ENCODE data around the gene IGSF21. TPM values are rescaled to one million over a fixed set of nuclear protein-coding genes. Genes with fewer than 3 reads are reported as not detected.

The IGSF21 gene
- total RNA-seq, 1 experiment from 2014 or later: 5.2 TPM

GRCh38 chr1:18121072-18121820 lies 13.6 kb downstream of the IGSF21 start:
- H4K20me1 ChIP-seq (ENCODE audit: control insufficient read depth, insufficient read depth, insufficient read length): no peaks in the 10 kb centered on the region
- no peak overlapping the region for H3K27ac Mint-ChIP-seq
- H2BK120ac ChIP-seq (ENCODE audit: low read depth, low read length, poor library complexity, severe bottlenecking): no peak overlapping the region
- no peak overlapping the region for H3K18ac ChIP-seq (ENCODE audit: insufficient read length, low read depth, low read length)
- no peak overlapping the region for H3K14ac ChIP-seq (ENCODE audit: insufficient read depth, low read length)
- TF ChIP-seq CTCF (conservative IDR thresholded peaks at IDR 0.05): no peak
- 0 out of 2 replicates have a peak, but pooled peaks cover 3% of the 10 kb centered on the region for H3K79me2 ChIP-seq (ENCODE audit: insufficient read depth, low read length)
- no peak overlapping the region for H3K4me2 ChIP-seq (ENCODE audit: insufficient read depth, insufficient read length, low read length)
- no peaks in the 10 kb centered on the region for H3K27me3 ChIP-seq (ENCODE audit: insufficient read depth, low read length)
- no peak overlapping the region for H3K4ac ChIP-seq (ENCODE audit: low read depth, low read length)
- no peaks in the 10 kb centered on the region for H3K9me3 Mint-ChIP-seq
- no peak overlapping the region for H4K5ac ChIP-seq (ENCODE audit: insufficient read length, low read depth, low read length)
- no peaks in the 10 kb centered on the region; the same call in 1 of the 2 replicates for H3K4me1 ChIP-seq (ENCODE audit: insufficient read depth, low read length)
- H2BK20ac ChIP-seq (ENCODE audit: low read depth, low read length, poor library complexity, severe bottlenecking): no peak overlapping the region
- no peak overlapping the region for H2AFZ ChIP-seq (ENCODE audit: low read length)
- no peak overlapping the region for H3K27ac ChIP-seq (ENCODE audit: insufficient read length, low read depth, low read length)
- H3K79me1 ChIP-seq (ENCODE audit: insufficient read depth, low read depth, low read length, poor library complexity, severe bottlenecking): no peaks in the 10 kb centered on the region
- WGBS (ENCODE audit: extremely low coverage, insufficient read length, low lambda C conversion rate): no CpG with 5 or more reads among the region's 11 CpGs
- no peaks in the 10 kb centered on the region for H3K9me3 ChIP-seq (ENCODE audit: control insufficient read depth, low read depth, low read length)
- H3K4me1 Mint-ChIP-seq: peaks cover 16 to 29% of the 10 kb centered on the region in 2 experiments
- no peak overlapping the region for H3K4me3 Mint-ChIP-seq
- H3K23me2 ChIP-seq (ENCODE audit: insufficient read length, low read depth, low read length, poor library complexity, severe bottlenecking): no peaks in the 10 kb centered on the region
- H3K9ac ChIP-seq (ENCODE audit: extremely low read depth, insufficient read length, low read length): no peak overlapping the region
- no peak overlapping the region for H4K8ac ChIP-seq (replicated peaks; ENCODE audit: insufficient read length, low read depth, low read length)
- H2AK5ac ChIP-seq (ENCODE audit: insufficient read length, low read length): no peak overlapping the region
- no peaks in the 10 kb centered on the region; a peak in 2 of 7 replicates for H3K36me3 Mint-ChIP-seq (ENCODE audit: insufficient read depth in 1 of 3, low read depth in 3 of 3)
- H3K23ac ChIP-seq (ENCODE audit: insufficient read length, low read depth, low read length): no peak overlapping the region
- H3K56ac ChIP-seq (ENCODE audit: insufficient read length, low read depth, low read length): no peak overlapping the region
- H2BK15ac ChIP-seq (ENCODE audit: low read depth, low read length): no peak overlapping the region
- H3T11ph ChIP-seq (ENCODE audit: low read length): no peak overlapping the region
- H2BK12ac ChIP-seq (ENCODE audit: insufficient read length, low read depth, low read length): no peak overlapping the region
- no peak for DNase-seq
- H2BK5ac ChIP-seq (ENCODE audit: insufficient read length, low read length): no peak overlapping the region
- H3K27me3 Mint-ChIP-seq (ENCODE audit: low read depth): peaks cover 27% of the 10 kb centered on the region
- no peak overlapping the region for H4K91ac ChIP-seq (ENCODE audit: insufficient read length, low read depth, low read length)

Measured in H9 (cell line).